HL-60/S4 treated with retinoic acid at 250 ng/mL for 4 days and 3 days (cell line): ENCODE results near the gene BTBD9.

Experiments used
- in situ Hi-C: fragments of 300-500 bp; cut with MboI; formaldehyde crosslinking; loops from 2 replicates; pipeline ENCODE4 v1.7.0; 2022; ENCODE audit warnings: low sequenced_read_pairs

Gene BTBD9

DNA sequence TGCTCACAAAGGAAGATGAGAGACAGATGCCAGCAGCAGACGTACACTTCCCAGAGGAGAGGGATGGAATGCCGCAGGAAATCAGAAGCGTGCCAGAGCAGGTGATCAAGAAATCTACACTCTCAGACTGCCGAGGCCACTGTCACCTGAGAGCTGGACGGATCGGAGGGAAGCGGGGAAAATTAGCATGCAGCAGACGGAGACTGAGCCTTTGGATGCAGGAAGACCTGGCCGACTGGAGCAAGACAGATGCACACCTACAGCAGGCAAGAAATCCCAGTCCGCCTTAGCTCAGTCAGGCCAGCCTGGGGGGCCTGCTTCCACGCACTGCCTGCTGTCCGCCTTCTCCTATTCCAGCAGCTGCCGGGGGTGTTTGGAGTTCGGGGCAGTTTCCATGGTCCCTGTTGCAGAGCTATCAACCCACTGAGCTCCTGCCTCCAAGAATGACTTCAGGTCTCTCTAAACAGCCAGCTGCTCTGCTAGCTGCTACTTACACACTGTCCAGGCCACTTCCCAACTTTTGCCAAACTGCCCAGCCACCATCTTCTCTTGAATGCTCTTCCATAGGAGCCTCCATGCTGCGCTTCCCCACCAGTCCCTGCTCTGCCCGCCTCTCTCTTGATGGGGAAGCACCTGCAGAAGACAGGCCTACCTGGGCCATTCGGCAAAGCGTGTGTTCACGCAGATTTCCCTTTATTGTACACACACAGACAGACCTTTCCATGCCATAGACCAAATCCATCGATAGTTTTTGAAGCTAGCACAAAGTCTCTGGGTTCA, 451.7 kb downstream of the BTBD9 start:
- in situ Hi-C loops, result no loop called here

DNA sequence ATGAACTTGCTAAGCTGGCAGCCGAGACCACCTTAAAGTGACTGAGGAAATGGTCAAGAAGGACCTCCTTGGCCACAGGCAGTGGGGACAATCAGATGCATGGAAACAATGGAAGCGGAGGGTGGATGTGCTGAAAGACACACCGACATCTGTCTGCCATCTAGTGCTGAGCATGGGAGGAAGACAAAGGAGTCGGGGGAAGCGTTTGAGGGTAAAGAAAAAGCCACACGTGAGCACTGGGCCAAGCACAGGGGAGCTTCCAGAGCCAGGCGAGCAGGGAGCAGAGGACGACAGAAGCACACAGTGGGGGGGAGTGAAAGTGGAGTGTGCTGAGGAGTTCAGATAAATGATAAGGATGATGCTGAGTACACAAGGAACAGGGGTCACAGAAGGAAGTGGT, 452.4 kb downstream of the BTBD9 start:
- in situ Hi-C loops, result no loop called here

DNA sequence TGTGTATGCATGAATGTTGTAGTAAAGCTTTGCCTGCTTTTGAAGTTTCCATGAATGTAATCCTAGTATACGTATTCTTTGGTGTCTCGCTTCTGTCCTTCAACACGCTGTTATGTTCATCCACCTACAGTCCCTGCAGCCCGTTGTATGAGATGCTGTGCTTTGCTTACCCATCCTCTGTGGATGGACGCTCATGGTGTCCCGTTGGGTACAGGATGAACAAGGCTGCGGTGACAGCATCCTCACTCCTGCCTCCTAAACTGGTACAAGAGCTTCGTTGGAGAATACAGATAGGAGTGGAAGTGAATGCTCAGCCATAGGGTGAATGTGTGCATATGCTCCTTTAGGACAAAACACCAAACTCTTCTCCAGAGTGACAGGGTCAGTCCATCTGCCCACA, 454.0 kb downstream of the BTBD9 start:
- in situ Hi-C loops, result no loop called here

DNA sequence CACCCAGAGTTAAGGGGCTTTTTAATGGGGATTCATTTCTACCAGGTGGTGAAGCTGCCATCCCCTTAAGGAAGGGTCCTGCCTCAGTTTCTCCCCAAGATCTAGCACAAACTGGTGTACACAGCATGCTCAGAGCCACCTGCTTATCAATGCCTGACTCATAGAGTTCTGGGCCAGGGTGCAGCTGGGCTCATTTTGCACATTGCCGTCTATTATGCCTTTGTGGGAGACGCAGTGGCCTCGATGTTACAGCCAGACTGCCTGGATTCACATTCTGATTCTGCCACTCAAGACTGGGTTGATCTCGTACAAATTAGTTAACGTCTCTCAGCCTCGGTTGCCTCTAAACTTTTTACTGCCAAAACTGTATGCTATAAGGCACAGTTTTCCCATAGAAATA, 454.5 kb downstream of the BTBD9 start:
- in situ Hi-C loops, result no loop called here

DNA sequence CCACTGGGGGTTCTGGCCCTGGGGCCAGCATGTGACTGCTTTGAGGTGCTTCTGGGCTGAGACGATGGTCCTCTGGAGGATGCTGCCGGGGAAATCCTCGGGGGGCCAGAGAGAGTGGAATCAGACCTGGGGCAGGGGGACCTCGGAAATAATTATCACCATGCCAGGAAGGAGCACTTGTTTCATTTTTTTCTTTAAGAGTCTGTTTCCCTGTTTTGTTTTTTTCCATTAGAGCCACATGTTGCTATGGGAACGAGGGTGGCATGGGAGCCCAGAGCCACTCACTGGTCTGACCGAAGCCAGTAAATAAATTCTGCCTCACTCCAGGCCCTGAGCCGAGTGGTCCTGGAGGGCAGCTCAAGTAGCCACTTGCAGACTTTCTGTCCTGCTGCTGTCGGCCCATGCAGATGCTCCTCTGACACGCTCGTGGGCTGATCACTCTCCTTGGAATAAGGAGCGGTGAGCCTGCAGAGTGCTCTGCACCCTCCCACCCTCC, 455.1 kb downstream of the BTBD9 start:
- in situ Hi-C loops, result no loop called here

DNA sequence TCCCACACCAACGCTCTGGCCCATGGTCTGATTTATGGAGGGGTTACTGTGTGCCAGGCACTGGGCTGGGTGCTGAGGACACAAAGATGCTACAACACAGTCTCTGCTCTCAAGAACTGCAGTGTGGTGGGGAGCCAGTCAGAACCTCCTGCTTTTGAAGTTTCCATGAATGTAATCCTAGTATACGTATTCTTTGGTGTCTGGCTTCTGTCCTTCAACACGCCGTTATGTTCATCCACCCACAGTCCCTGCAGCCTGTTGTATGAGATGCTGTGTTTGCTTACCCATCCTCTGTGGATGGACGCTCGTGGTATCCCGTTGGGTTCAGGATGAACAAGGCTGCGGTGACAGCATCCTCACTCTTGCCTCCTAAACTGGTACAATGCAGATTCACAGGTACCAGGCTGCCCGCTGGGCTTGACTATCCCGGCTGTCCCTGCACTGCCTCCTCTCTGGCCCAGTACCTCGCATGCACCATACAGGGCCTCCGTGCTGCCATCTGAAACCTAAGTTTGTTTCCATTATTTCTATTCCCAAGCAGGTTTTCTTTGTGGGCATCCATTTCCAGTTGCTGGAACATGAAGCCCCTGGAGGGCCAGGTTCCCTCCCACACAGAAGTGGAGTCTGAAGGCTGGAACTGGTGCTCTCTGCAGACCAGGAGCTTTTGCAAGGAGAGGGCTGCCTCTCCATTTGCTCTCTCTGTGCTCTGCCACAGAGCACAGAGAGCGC, 455.7 kb downstream of the BTBD9 start:
- in situ Hi-C loops, result no loop called here

DNA sequence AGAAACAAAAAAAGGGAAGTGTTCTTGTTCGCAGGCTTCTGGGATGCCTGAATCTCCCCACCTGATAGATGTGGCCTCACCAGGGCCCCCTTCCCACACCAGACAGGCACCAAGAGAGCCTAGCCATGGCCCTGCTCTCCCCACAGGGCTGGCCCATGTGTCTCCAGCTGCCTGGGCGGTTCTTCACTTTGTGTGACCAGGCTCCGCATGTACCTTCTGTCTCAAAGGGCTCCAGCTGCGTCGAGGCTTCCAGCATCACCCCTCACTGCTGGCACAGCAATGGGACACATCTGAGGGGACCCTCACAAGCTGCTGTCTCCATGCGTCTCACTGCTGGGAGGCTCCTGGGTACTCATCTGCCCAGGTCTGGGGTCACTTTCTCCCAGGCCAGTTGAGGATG, 457.3 kb downstream of the BTBD9 start:
- in situ Hi-C loops, result no loop called here

DNA sequence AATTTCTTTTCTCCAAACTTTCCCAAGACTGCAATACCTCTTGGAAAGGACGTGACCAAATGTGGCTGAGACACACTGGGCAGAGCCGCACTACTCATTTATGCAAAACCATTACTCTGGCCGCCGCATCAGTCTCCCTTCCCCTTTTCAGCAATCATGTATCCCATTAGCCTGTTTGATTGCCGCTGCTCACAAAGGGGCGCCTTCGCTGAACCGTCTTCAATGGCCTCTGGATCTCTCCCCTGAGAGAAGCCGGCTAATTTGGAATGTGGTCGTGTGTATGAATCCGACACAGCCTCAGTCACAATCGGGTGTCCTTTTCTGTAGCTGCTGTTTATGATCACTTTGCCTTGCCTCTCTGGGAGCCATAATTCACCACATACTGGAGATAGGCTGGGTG, 459.1 kb downstream of the BTBD9 start:
- in situ Hi-C loops, result no loop called here

DNA sequence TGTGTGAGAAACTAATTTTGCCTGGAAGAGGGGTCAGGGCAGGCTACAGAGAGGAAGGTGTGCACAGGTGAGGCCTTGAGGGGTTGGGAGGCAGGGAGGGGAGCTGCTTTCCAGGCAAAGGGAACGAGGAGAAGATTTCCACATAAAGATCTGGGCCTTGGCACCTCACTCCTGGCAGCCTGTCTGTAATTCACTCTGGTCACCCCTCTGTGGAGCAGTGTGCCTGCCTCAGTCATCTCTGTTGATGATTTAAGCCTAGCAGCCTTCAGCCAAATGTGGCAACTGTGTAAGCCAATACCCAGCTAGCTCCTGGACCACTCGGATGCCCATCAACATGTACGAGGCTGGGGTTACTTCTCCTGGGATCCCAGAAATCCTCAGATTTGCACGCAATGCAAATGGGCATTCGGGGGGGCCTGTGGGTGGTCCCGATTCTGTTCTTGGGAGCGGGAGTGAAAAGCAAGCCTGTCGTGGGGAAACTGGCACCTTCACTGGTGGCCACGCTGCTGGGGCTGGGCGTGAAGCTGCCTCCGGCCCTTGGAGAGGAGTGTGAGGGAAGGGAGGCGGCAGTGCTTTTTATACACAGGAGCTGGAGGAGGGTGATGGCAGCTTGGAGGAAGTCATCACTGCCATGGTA, 459.8 kb downstream of the BTBD9 start:
- in situ Hi-C loops, result no loop called here

DNA sequence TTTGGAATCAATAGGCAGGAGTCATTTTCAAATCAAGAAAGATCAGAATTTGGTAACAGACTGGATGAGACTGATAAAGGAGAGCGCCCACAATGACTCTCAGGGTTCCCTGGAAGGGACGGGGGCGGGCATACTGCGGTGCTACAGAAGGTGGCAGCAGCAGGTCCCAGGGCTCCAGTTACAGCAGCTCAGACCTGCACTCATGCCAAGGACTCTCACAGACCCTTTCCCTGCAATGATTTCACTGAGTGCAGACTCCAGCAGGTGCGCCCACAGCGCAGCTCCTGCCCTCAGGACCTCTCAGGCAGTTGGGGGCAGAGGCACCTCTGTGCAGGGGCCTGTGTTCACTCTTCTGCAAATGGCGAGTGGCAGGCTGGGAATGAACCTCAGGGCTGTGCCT, 460.4 kb downstream of the BTBD9 start:
- in situ Hi-C loops, result no loop called here

DNA sequence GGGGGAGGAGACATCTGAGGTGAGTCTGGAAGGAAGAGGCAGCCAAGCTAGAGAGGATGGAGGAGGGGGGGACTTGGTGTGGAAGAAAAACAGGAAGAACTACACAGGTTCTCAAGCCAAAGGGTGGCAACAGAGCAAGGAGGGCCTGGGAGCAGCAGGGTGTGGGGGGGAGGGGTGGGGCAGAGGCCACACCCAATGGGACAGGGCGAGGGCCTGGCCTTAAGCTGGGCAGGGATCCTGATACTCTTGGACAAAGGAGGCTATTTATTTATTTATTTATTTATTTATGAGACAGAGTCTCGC, 461.2 kb downstream of the BTBD9 start:
- in situ Hi-C loops, result no loop called here

DNA sequence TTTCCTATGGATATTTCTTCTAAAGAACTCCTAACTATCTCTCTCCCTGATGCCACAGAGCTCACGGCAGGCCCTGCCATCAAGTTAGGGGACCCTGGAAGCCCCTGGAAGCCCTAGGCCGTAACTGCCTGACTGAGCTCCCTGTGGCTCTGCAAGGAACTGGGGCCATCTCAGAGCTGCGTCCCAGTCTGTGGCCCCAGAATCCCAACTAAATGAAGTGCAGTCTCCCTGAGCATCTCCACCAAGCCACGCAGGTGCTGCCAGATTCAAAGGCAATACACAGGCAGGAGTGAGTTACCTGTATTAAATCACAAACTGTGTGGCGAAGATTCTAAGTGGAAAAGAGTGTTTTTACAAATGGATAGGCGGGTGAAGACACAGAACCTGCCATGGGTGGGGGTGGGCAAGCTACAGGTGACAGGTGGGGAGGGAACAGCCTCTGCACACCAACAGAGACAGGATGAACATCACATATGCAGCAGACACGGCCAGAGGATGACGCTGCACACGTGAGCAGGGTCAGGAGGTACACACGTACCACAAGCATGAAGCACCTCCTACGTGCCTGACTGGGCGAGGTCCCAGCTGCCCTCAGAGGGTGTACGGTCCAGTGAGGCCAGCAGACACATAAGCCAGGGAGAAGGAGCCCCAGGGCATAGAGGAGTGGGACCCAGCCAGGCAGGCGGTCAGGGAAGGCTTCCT, 461.7 kb downstream of the BTBD9 start:
- in situ Hi-C loops, result no loop called here

DNA sequence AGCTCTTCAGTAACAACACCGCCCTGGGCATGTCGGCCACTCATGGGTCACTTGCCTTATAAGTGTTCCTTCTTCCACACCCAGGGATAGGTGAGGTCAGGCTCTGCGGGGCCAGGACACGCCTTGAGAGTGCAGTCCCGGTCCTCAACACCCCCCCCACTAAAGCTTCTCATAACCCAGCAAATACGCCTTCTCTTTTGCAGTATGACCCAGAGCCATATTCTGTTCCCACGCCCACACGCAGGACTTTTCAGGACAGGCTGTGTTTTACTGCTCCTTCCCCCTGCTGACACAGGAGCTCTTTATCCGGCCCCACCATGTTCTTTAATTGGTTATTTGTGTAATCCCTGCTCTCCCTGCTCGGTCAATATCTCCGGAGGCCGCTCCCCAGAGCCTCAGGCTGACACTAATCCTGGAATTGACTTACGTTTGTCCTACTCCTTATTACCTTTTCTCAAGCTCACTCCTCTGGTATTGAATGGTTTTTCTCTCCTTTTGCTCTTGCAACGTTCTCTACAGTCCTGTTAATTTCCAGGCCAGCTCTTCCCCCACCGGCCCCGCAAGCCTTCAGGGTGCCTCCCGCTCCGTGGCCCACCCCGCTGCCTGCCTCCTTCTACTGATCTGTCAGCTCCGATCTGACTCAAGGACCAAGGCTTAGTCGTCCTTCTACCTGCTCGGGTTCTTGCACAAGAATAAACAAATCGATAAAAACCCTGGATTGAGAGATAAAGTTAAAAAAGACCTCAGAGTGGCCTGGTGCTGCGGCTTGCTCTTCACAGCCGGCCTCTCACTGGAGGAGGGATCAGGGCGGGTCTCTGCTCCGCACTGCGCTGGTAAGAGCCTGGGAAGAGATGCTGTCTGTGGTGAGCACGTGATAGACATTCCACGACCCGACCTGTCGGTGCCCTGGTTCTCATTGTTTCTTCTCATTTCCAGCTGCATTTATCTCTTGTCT, 462.7 kb downstream of the BTBD9 start:
- in situ Hi-C loops, result no loop called here

DNA sequence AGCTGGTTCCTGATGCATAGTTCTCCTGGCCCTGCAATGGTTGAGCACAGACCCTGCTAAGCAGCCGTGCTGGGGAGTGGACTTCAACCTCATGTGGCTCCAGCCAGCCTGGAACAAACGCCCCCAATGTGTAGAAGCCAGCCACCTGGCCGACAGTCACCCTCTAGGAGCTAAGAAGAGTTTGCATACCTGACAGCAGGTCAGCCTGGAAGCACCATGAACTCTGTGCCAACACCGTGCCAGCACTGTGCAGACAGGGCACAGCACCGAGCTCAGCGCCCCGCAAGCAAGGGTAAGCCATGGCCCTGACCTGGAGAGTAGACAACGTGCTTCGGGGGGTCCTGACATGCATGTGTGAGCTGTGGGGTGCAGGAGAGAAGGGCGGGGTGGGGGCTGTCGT, 463.9 kb downstream of the BTBD9 start:
- in situ Hi-C loops, result no loop called here

DNA sequence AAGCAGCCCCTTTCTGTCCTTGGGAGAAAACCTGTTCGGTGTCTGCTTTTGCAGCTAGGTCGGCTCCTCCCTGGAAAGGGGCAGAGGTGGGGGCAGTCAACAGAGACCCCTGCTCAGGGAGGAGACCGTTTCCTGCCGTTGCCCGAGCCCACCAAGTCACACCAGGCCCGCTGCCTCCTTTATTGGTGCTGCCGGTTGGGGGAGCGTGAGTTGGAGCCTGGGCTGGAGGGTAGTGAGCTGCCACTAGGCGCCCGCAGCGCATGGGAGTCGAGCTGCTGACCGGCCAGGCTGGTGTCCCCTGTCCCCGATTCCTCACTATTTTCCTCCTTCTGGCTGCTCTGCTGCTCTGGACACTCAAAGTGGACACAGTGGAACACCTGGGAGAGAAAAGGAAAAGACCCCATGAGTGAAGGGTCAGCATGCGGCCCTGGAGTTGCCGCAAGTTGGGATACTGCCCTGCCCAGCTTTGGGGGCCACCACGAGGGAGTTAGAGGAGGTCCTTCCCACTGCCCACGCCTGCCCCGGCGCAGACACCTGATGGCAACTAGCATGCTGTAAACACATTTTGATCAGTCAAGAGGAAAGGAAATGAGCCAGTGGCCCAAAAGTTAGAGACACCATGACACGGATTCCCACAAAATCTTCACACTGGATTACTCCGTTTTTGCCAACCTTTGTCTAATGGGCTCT, 464.8 kb downstream of the BTBD9 start:
- in situ Hi-C loops, result no loop called here

DNA sequence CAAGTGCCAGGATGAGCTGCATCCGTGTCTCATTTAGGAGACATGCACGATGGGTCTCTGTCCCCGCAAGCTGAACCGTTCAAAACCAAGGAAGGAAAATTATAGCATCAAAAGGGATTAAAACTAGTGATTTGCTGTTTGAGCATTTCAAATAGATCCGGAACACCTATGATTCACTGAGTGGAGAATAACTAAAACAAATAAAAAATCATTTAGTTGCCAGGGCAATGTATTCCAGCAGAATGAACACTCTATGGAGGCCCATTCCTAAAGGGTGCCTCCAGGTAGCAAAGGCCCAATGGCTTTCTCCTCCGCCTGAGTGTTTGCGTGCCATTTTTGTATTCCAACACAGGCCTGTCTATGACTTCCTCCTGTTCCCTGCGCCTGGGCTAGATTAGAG, 465.4 kb downstream of the BTBD9 start:
- in situ Hi-C loops, result no loop called here

DNA sequence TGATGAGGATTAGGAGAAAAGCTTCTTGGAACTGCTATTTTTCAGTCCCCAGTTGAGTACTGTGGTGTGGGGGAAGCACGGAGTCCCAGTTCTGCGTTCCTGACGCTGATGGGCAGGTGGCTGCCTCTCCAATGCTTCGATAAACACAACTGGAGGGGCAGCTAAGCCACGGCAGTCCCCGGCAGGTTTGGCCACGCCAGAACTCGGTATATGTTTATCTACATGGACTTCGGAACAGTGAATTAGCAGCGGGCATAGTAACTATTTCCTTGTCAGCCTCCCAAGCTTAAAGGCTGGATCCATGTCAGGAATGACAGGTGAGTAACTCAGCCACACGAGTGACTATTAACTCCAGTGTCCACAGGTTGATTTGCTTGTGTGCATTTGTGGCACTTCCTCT, 465.8 kb downstream of the BTBD9 start:
- in situ Hi-C loops, result no loop called here

DNA sequence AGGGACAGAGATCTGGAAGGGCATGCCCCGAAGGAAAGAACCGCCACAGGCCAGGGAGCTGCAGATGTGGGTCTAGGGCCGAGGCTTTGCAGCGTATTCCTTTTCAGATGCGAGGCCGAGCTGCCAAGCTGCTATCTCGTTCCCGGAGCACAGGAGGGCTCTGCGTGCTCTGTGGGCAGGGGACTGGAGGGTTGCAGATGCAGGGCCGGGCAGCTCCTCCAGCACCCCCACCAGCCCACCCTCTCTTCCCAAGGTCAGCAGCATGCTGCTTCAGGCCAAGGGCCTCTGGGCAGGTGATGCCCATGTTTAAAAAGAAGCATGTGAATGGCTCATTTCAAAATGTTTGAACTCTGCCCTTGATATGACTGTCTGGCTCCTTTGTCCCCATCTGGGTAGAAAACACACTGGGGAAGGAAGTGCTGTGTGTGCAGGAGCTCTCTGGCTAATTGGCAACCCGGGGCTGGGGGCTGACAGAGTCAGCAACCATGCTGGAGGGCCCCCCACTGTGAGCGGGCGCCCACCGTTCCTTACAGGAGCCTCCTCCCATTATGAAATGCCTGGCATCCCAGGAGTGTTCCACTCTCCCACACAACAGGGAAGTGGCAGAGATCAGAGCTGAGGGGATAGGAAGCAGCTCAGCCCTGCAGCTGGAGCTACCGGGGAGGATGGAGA, 466.9 kb downstream of the BTBD9 start:
- in situ Hi-C loops, result no loop called here

DNA sequence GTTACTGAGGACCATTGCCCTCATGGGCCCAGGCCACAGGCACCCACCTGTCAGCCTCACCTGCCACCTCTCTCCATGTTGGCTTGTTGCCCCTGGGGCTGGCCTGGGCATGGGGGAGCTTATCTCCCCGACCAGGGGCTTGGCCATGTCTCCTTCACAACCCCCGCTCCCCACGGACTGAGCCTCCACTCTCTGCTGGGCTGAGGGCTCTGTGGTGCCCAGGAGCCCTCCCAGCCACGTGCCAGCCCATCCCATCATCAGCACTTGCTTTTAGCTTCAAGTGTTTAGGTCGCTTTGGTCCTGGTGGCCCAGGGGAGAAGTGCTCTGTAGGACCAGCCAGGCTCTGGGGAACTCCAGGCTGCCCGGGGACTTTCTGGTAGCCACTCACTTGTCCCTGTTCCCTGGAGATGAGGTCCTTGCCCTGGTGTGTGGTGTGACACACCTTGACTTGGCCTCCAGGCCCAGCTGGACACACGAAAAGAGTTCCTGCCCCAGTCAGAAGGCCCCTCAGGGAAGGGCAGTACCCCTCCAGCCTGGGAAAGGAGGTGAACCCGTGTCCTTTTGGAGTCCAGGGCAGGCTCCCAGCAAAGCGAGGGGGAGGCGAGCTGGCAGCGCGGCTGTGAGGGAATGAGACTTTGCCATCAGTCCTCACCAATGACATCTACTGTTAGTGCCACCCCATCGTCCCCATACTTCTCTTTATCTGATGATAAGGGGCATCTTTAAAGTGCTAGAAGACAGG, 467.6 kb downstream of the BTBD9 start:
- in situ Hi-C loops, result no loop called here
